GM12875 (cell line): ENCODE results near the gene ZDHHC7.
"Not testable (repeated sequence)": the region's sequence is repeated elsewhere in the genome, so short reads cannot be mapped to it uniquely, and the experiment has no call there.

Experiments
- H3K4me3 ChIP-seq: one replicate; pipeline ENCODE4 v1.5.1; 2011; ENCODE audit warnings: low read depth, low read length, control low read depth
- CTCF ChIP-seq: IDR thresholded peaks from 2 replicates; pipeline ENCODE4 v1.5.1; 2011; ENCODE audit warnings: low read depth, mild to moderate bottlenecking, control low read depth, inconsistent platforms, low read length, moderate library complexity, borderline replicate concordance; ENCODE audit not compliant: insufficient read depth

The ZDHHC7 gene

GRCh38 chr16:85034591-85035433 lies 23.5 kb upstream of the ZDHHC7 start:
- H3K4me3 ChIP-seq: no peak overlapping the region
- TF ChIP-seq CTCF: no peak

GRCh38 chr16:85033171-85033570 lies 21.8 kb upstream of the ZDHHC7 start:
- TF ChIP-seq CTCF: no peak

GRCh38 chr16:85032187-85032586 lies 20.9 kb upstream of the ZDHHC7 start:
- not testable (repeated sequence) for H3K4me3 ChIP-seq

More at GRCh38 chr16:85033171-85033570, 21.8 kb upstream of the ZDHHC7 start:
- H3K4me3 ChIP-seq: no peak overlapping the region

- no peak overlapping the region for H3K4me3 ChIP-seq
- TF ChIP-seq CTCF: no peak
Observed at GRCh38 chr16:85031451-85031850, 20.1 kb upstream of the ZDHHC7 start.

GRCh38 chr16:85029981-85030401 lies 18.7 kb upstream of the ZDHHC7 start:
- no peak overlapping the region for H3K4me3 ChIP-seq
- no peak for TF ChIP-seq CTCF

GRCh38 chr16:85029408-85029784 lies 18.1 kb upstream of the ZDHHC7 start:
- no peak for TF ChIP-seq CTCF
- no peak overlapping the region for H3K4me3 ChIP-seq

GRCh38 chr16:85028685-85029407 lies 17.5 kb upstream of the ZDHHC7 start:
- H3K4me3 ChIP-seq: no peak overlapping the region

More at GRCh38 chr16:85028685-85029407, 17.5 kb upstream of the ZDHHC7 start:
- TF ChIP-seq CTCF: no peak
